CD8-positive, alpha-beta memory T cell (primary cell): Measurements from ENCODE around the gene BRI3BP. TPM values are rescaled to one million over a fixed set of nuclear protein-coding genes. Genes with fewer than 3 reads are reported as not detected.

Source experiments
- CTCF ChIA-PET: fragments of 350-600 bp; sonication (Branson Sonifier 250); formaldehyde crosslinking; loops from one replicate; lab custom pipeline; 2021; ENCODE audit warnings: antibody characterized with exemption; lab: Charles Lee
- POLR2A ChIA-PET: fragments of 350-600 bp; sonication (Branson Sonifier 250); formaldehyde crosslinking; loops from one replicate; lab custom pipeline; 2021; ENCODE audit warnings: antibody characterized with exemption; lab: Charles Lee
- DNase-seq, 5 donors: peaks; one replicate each; pipeline versions ENCODE4 v3.0.0 to v3.0.0-alpha.2; 2020 to 2022; ENCODE audit warnings: mixed read lengths in 1 of 5
- H3K27ac ChIP-seq: one replicate; pipeline ENCODE4 v1.7.0; 2013; ENCODE audit warnings: low read depth, mild to moderate bottlenecking, low read length, moderate library complexity
- H3K27me3 ChIP-seq: 2 replicates; pipeline ENCODE4 v1.7.0; 2013; ENCODE audit warnings: low read length, mild to moderate bottlenecking; ENCODE audit not compliant: insufficient read depth, poor library complexity, severe bottlenecking
- H3K36me3 ChIP-seq: 2 replicates; pipeline ENCODE4 v1.7.0; 2013; ENCODE audit warnings: mild to moderate bottlenecking, low read length, moderate library complexity; ENCODE audit not compliant: insufficient read depth
- H3K4me1 ChIP-seq: 2 replicates; pipeline ENCODE4 v1.7.0; 2013; ENCODE audit warnings: mild to moderate bottlenecking, low read length, moderate library complexity; ENCODE audit not compliant: insufficient read depth
- H3K4me3 ChIP-seq: 2 replicates; pipeline ENCODE4 v1.7.0; 2013; ENCODE audit warnings: mild to moderate bottlenecking, low read length
- H3K9me3 ChIP-seq: 2 replicates; pipeline ENCODE4 v1.7.0; 2013; ENCODE audit warnings: mild to moderate bottlenecking, low read length
- H3K27ac Mint-ChIP-seq, 8 donors: one replicate each; pipeline ENCODE4 v1.8.0; 2020 to 2021; ENCODE audit warnings: mixed read lengths in 8 of 8, mild to moderate bottlenecking in 6 of 8, inconsistent platforms in 3 of 8, moderate library complexity in 3 of 8
- H3K27me3 Mint-ChIP-seq, 2 donors: one replicate each; pipeline ENCODE4 v1.8.0; 2020 to 2021; ENCODE audit warnings: mixed read lengths in 2 of 2, mild to moderate bottlenecking in 1 of 2, moderate library complexity in 1 of 2
- H3K36me3 Mint-ChIP-seq, 3 donors: one replicate each; pipeline ENCODE4 v1.8.0; 2020 to 2021; ENCODE audit warnings: mixed read lengths in 3 of 3, inconsistent platforms in 1 of 3, mild to moderate bottlenecking in 1 of 3
- H3K4me1 Mint-ChIP-seq, 3 donors: one replicate each; pipeline ENCODE4 v1.8.0; 2020 to 2021; ENCODE audit warnings: mixed read lengths in 3 of 3, inconsistent platforms in 1 of 3, mild to moderate bottlenecking in 1 of 3
- H3K4me3 Mint-ChIP-seq, 7 donors: one replicate each; pipeline ENCODE4 v1.8.0; 2020 to 2021; ENCODE audit warnings: mixed read lengths in 7 of 7, mild to moderate bottlenecking in 6 of 7, moderate library complexity in 4 of 7, inconsistent platforms in 2 of 7
- H3K9me3 Mint-ChIP-seq, 5 donors: one replicate each; pipeline ENCODE4 v1.8.0; 2020 to 2022; ENCODE audit warnings: mixed read lengths in 5 of 5, mild to moderate bottlenecking in 3 of 5, moderate library complexity in 2 of 5, inconsistent platforms in 1 of 5
- polyA plus RNA-seq: library from polyadenylated mRNA; unstranded; fragments of 300-500 nt; fragmentation: Illumina TruSeq; gene quantifications from one replicate; pipeline ENCODE4 v1.2.3, GENCODE V29; 2021
- total RNA-seq, 2 experiments: library from RNA; stranded (reverse); gene quantifications; one replicate each; pipeline ENCODE4 v1.2.3, GENCODE V29; 2021

Gene BRI3BP
- total RNA-seq (10 to 100 TPM; 35.6 to 36.5 TPM), polyA plus RNA-seq (4.0 TPM)

GRCh38 chr12:124993626-124994436 lies at the start of gene BRI3BP:
BRI3BP (plus strand) TSS chr12:124993645; CDS start chr12:124993791, 146 bp downstream.
- H3K27me3 Mint-ChIP-seq, result no peaks in the 10 kb centered on the region
- Histone ChIP-seq H3K4me3 (peak within 1 kb of the TSS; percentile 69), H3K9me3 (no peaks in the 10 kb centered on the region), H3K36me3 (no peaks in the 10 kb centered on the region), H3K27ac (peak within 1 kb of the TSS; percentile 54), H3K4me1 (peaks cover 27% of the 10 kb centered on the region), H3K27me3 (no peaks in the 10 kb centered on the region)
- H3K36me3 Mint-ChIP-seq, result peaks cover 0 to 10% (median 1%) of the 10 kb centered on the region in 3 donors
- peaks cover 24 to 33% (median 28%) of the 10 kb centered on the region in 3 donors for H3K4me1 Mint-ChIP-seq
- H3K27ac Mint-ChIP-seq, result peak within 1 kb of the TSS; percentile 63 to 94 (median 77)
- H3K4me3 Mint-ChIP-seq, result peak within 1 kb of the TSS; percentile 89 to 93 (median 91)
- no peaks in the 10 kb centered on the region for H3K9me3 Mint-ChIP-seq
- peak in 2 of 5 donors; percentile 13 to 24 for DNase-seq
- ChIA-PET CTCF (interaction anchor here (1.5 kb wide), 1 partner anchor 53 kb away, joined by 6 read pairs; no protein-coding TSS in a partner anchor), POLR2A (interaction anchor here (0.7 to 1.6 kb wide), 3 partner anchors 53 to 80 kb away, joined by 3 to 7 read pairs (median 6); partner anchors contain the start of gene UBC)

GRCh38 chr12:124946447-124946793 lies 47.0 kb upstream of the BRI3BP start:
- CTCF ChIA-PET, result interaction anchor here (17.0 kb wide), 1 partner anchor 32 kb away, joined by 711 read pairs; the partner anchor contains the start of gene UBC
- no peak overlapping the region for H3K4me3 Mint-ChIP-seq
- H3K36me3 ChIP-seq, result peaks cover 8% of the 10 kb centered on the region

GRCh38 chr12:124947013-124947412 lies 46.4 kb upstream of the BRI3BP start:
- Mint-ChIP-seq H3K36me3 (peaks cover 4 to 62% (median 15%) of the 10 kb centered on the region in 3 donors), H3K9me3 (no peaks in the 10 kb centered on the region), H3K27me3 (no peaks in the 10 kb centered on the region), H3K4me3 (no peak overlapping the region), H3K27ac (peak overlapping the region in 1 of 8 donors; percentile 9), H3K4me1 (peaks cover 0 to 1% (median 0%) of the 10 kb centered on the region in 3 donors)
- Histone ChIP-seq H3K27me3 (no peaks in the 10 kb centered on the region), H3K36me3 (peaks cover 8% of the 10 kb centered on the region), H3K4me1 (no peaks in the 10 kb centered on the region), H3K9me3 (no peaks in the 10 kb centered on the region), H3K4me3 (no peak overlapping the region), H3K27ac (no peak overlapping the region)
- ChIA-PET CTCF (no interaction called here), POLR2A (no interaction called here)
- DNase-seq, result no peak

More at GRCh38 chr12:124946447-124946793, 47.0 kb upstream of the BRI3BP start:
- Mint-ChIP-seq H3K4me1 (peaks cover 0 to 1% (median 0%) of the 10 kb centered on the region in 3 donors), H3K27ac (peak overlapping the region in 2 of 8 donors; percentile 21 to 25), H3K27me3 (no peaks in the 10 kb centered on the region), H3K36me3 (peaks cover 4 to 57% (median 15%) of the 10 kb centered on the region in 3 donors), H3K9me3 (no peaks in the 10 kb centered on the region)
- Histone ChIP-seq H3K27ac (no peak overlapping the region), H3K4me1 (no peaks in the 10 kb centered on the region), H3K9me3 (no peaks in the 10 kb centered on the region), H3K4me3 (no peak overlapping the region), H3K27me3 (no peaks in the 10 kb centered on the region)
- POLR2A ChIA-PET, result no interaction called here
- no peak for DNase-seq

GRCh38 chr12:124947561-124948398 lies 45.7 kb upstream of the BRI3BP start:
- Histone ChIP-seq H3K9me3 (no peaks in the 10 kb centered on the region), H3K4me3 (no peak overlapping the region), H3K27me3 (no peaks in the 10 kb centered on the region), H3K4me1 (no peaks in the 10 kb centered on the region), H3K36me3 (peaks cover 8% of the 10 kb centered on the region), H3K27ac (no peak overlapping the region)
- ChIA-PET CTCF (no interaction called here), POLR2A (no interaction called here)
- Mint-ChIP-seq H3K4me1 (peaks cover 0 to 1% (median 0%) of the 10 kb centered on the region in 3 donors), H3K27ac (peak overlapping the region in 1 of 8 donors; percentile 32), H3K4me3 (no peak overlapping the region), H3K36me3 (peaks cover 4 to 65% (median 15%) of the 10 kb centered on the region in 3 donors), H3K9me3 (no peaks in the 10 kb centered on the region), H3K27me3 (no peaks in the 10 kb centered on the region)
- no peak for DNase-seq

- no peaks in the 10 kb centered on the region for H3K27me3 ChIP-seq
- no peaks in the 10 kb centered on the region for H3K9me3 Mint-ChIP-seq
- ChIA-PET CTCF (interaction anchor here (1.5 kb wide), 1 partner anchor 49 kb away, joined by 3 read pairs; no protein-coding TSS in a partner anchor), POLR2A (no interaction called here)
- no peak overlapping the region for H3K4me3 ChIP-seq
- H3K4me3 Mint-ChIP-seq, result no peak overlapping the region
- H3K4me1 ChIP-seq, result no peaks in the 10 kb centered on the region
- no peaks in the 10 kb centered on the region for H3K27me3 Mint-ChIP-seq
- no peak for DNase-seq
- peaks cover 8% of the 10 kb centered on the region for H3K36me3 ChIP-seq
- H3K9me3 ChIP-seq, result no peaks in the 10 kb centered on the region
- peaks cover 4 to 71% (median 16%) of the 10 kb centered on the region in 3 donors for H3K36me3 Mint-ChIP-seq
- H3K4me1 Mint-ChIP-seq, result peaks cover 0 to 1% (median 0%) of the 10 kb centered on the region in 3 donors
- H3K27ac ChIP-seq, result no peak overlapping the region
- no peak overlapping the region for H3K27ac Mint-ChIP-seq
These were observed 44.4 kb upstream of the BRI3BP start for GRCh38 chr12:124949066-124949465.

GRCh38 chr12:124949779-124950728 lies 43.4 kb upstream of the BRI3BP start:
- peaks cover 0 to 1% (median 0%) of the 10 kb centered on the region in 3 donors for H3K4me1 Mint-ChIP-seq
- no peak for DNase-seq
- H3K27ac ChIP-seq, result no peak overlapping the region
- no peaks in the 10 kb centered on the region for H3K4me1 ChIP-seq
- ChIA-PET CTCF (interaction anchor here (1.5 to 2.6 kb wide), 2 partner anchors 9 to 50 kb away, joined by 3 to 13 read pairs; no protein-coding TSS in a partner anchor), POLR2A (no interaction called here)
- no peak overlapping the region for H3K4me3 Mint-ChIP-seq
- no peaks in the 10 kb centered on the region for H3K9me3 Mint-ChIP-seq
- H3K4me3 ChIP-seq, result no peak overlapping the region
- H3K9me3 ChIP-seq, result no peaks in the 10 kb centered on the region
- H3K36me3 Mint-ChIP-seq, result peaks cover 4 to 78% (median 17%) of the 10 kb centered on the region in 3 donors
- no peaks in the 10 kb centered on the region for H3K27me3 ChIP-seq
- no peaks in the 10 kb centered on the region for H3K27me3 Mint-ChIP-seq
- peaks cover 11% of the 10 kb centered on the region for H3K36me3 ChIP-seq
- H3K27ac Mint-ChIP-seq, result peak overlapping the region in 3 of 8 donors; percentile 3 to 66 (median 15)

GRCh38 chr12:124952295-124952694 lies 41.1 kb upstream of the BRI3BP start:
- Mint-ChIP-seq H3K4me3 (no peak overlapping the region), H3K27ac (peak overlapping the region in 1 of 8 donors; percentile 42), H3K4me1 (peaks cover 0 to 1% (median 0%) of the 10 kb centered on the region in 3 donors), H3K9me3 (no peaks in the 10 kb centered on the region), H3K27me3 (no peaks in the 10 kb centered on the region), H3K36me3 (peaks cover 4 to 81% (median 14%) of the 10 kb centered on the region in 3 donors)
- no peaks in the 10 kb centered on the region for H3K4me1 ChIP-seq
- H3K4me3 ChIP-seq, result no peak overlapping the region
- no peak overlapping the region for H3K27ac ChIP-seq
- no peaks in the 10 kb centered on the region for H3K27me3 ChIP-seq
- DNase-seq, result no peak
- ChIA-PET POLR2A (no interaction called here), CTCF (interaction anchor here (1.2 to 2.6 kb wide), 2 partner anchors 12 to 46 kb away, joined by 3 to 13 read pairs; no protein-coding TSS in a partner anchor)
- peaks cover 11% of the 10 kb centered on the region for H3K36me3 ChIP-seq
- H3K9me3 ChIP-seq, result no peaks in the 10 kb centered on the region
